ENCODE data around the gene ZNF598. TPM values are rescaled to one million over a fixed set of nuclear protein-coding genes. Genes with fewer than 3 reads are reported as not detected.
A peak's percentile ranks its signal among the peaks of the same experiment; 100 is the strongest.
"Not testable (repeated sequence)": the region's sequence is repeated elsewhere in the genome, so short reads cannot be mapped to it uniquely, and the experiment has no call there.

The ZNF598 gene
- total RNA-seq, 4 donors from 2014 or later: 56.1 to 117 (median 86.5) TPM

GRCh38 chr16:1960665-1961630 is 48.7 kb downstream of the ZNF598 start:
- intact Hi-C loops (cut with DNase I; ENCODE audit: low total_unique reads): no loop called here
- no peak overlapping the region for H3K4me3 ChIP-seq (ENCODE audit: low read depth, poor library complexity, severe bottlenecking)
- 40 to 48% methylated on average over 19 of the region's 20 CpGs for WGBS, 2 donors
- no peak for DNase-seq (ENCODE audit: low spot score in 2 of 2)
- TF ChIP-seq POLR2A (IDR thresholded peaks at IDR 0.05) (no peak), CTCF (IDR thresholded peaks at IDR 0.05) (no peak)

GRCh38 chr16:1959269-1960039 is 50.2 kb downstream of the ZNF598 start, which contains the start of gene NDUFB10:
NDUFB10 (plus strand) TSS chr16:1959538; CDS start chr16:1959625, 87 bp downstream.
- peak; percentile 86 to 98 for DNase-seq (ENCODE audit: low spot score in 2 of 2)
- TF ChIP-seq CTCF (IDR thresholded peaks at IDR 0.05) (no peak), POLR2A (IDR thresholded peaks at IDR 0.05) (no peak)
- intact Hi-C loops (cut with DNase I; ENCODE audit: low total_unique reads): no loop called here
- H3K4me3 ChIP-seq (ENCODE audit: low read depth, poor library complexity, severe bottlenecking): peak within 1 kb of the TSS; percentile 65
- WGBS, 2 donors: 1% methylated on average over 59 to 61 of the region's 79 CpGs

- DNase-seq (ENCODE audit: low spot score in 2 of 2): no peak
- WGBS, 2 donors: 32 to 34% methylated on average over 12 to 14 of the region's 14 CpGs
- intact Hi-C loops (cut with DNase I; ENCODE audit: low total_unique reads): no loop called here
- no peak for TF ChIP-seq POLR2A (IDR thresholded peaks at IDR 0.05)
- no peak overlapping the region for H3K4me3 ChIP-seq (ENCODE audit: low read depth, poor library complexity, severe bottlenecking)
Measured at GRCh38 chr16:1958715-1959268, 50.8 kb downstream of the ZNF598 start.

GRCh38 chr16:1958143-1958491 is 51.5 kb downstream of the ZNF598 start:
- WGBS, 2 donors: 81 to 93% methylated on average over 16 to 28 of the region's 30 CpGs
- H3K4me3 ChIP-seq (ENCODE audit: low read depth, poor library complexity, severe bottlenecking); intact Hi-C loops (cut with DNase I; ENCODE audit: low total_unique reads); DNase-seq (ENCODE audit: low spot score in 2 of 2): not testable (repeated sequence)

GRCh38 chr16:1957434-1958142 is 52.0 kb downstream of the ZNF598 start:
- WGBS, 2 donors: 85 to 88% methylated on average over 18 to 20 of the region's 22 CpGs

GRCh38 chr16:1953734-1954133 is 55.9 kb downstream of the ZNF598 start:
- intact Hi-C loops (cut with DNase I; ENCODE audit: low total_unique reads): no loop called here
- WGBS, 2 donors: 90 to 93% methylated on average over 22 of the region's 22 CpGs
- TF ChIP-seq CTCF (IDR thresholded peaks at IDR 0.05): no peak
- no peak for TF ChIP-seq POLR2A (IDR thresholded peaks at IDR 0.05)
- no peak for DNase-seq (ENCODE audit: low spot score in 2 of 2)
- H3K4me3 ChIP-seq (ENCODE audit: low read depth, poor library complexity, severe bottlenecking): no peak overlapping the region

More at GRCh38 chr16:1957434-1958142, 52.0 kb downstream of the ZNF598 start:
- DNase-seq (ENCODE audit: low spot score in 2 of 2); intact Hi-C loops (cut with DNase I; ENCODE audit: low total_unique reads); H3K4me3 ChIP-seq (ENCODE audit: low read depth, poor library complexity, severe bottlenecking): not testable (repeated sequence)

Measured in lower leg skin (tissue), 4 donors.